BJ (cell line): ENCODE data around the gene FANK1. TPM values are rescaled to one million over a fixed set of nuclear protein-coding genes. Genes with fewer than 3 reads are reported as not detected.
"Not testable (repeated sequence)": the region's sequence is repeated elsewhere in the genome, so short reads cannot be mapped to it uniquely, and the experiment has no call there.

ENCODE experiments used
- CTCF ChIA-PET: fragments of 350-600 bp; formaldehyde crosslinking; extraction: SDS; loops from one replicate; lab custom pipeline; 2021; ENCODE audit warnings: antibody characterized with exemption, inconsistent platforms; lab: Yijun Ruan, JAX
- POLR2A ChIA-PET: fragments of 300-600 bp; sonication (Branson Sonifier 250); formaldehyde crosslinking; extraction: SDS; loops from one replicate; lab custom pipeline; 2021; ENCODE audit warnings: antibody characterized with exemption; lab: Charles Lee
- DNase-seq: peaks from one replicate; pipeline ENCODE4 v3.0.0-alpha.2; 2011; ENCODE audit warnings: low read depth
- H3K27me3 ChIP-seq: 2 replicates; pipeline ENCODE4 v1.6.0; 2011; ENCODE audit warnings: low read length; ENCODE audit not compliant: control insufficient read depth, insufficient read depth
- H3K36me3 ChIP-seq: 2 replicates; pipeline ENCODE4 v1.5.1; 2011; ENCODE audit warnings: low read length; ENCODE audit not compliant: control insufficient read depth, insufficient read depth
- H3K4me3 ChIP-seq: 2 replicates; pipeline ENCODE4 v1.5.1; 2011; ENCODE audit warnings: low read depth, mild to moderate bottlenecking, control low read depth, low read length
- polyA plus RNA-seq: library from polyadenylated mRNA; depleted of rRNA; stranded (reverse); fragments of >200 nt; gene quantifications from 2 replicates; pipeline ENCODE4 v1.2.3, GENCODE V29; 2011
- TF ChIP-seq, protein P1 (sequence below): IDR thresholded peaks from 2 replicates; pipeline ENCODE4 v1.5.1; 2011; ENCODE audit warnings: low read depth, mild to moderate bottlenecking, control low read depth, inconsistent platforms, low read length, moderate library complexity; ENCODE audit not compliant: insufficient read depth

FANK1 gene
- polyA plus RNA-seq, 1 experiment = 1.8 TPM

DNA sequence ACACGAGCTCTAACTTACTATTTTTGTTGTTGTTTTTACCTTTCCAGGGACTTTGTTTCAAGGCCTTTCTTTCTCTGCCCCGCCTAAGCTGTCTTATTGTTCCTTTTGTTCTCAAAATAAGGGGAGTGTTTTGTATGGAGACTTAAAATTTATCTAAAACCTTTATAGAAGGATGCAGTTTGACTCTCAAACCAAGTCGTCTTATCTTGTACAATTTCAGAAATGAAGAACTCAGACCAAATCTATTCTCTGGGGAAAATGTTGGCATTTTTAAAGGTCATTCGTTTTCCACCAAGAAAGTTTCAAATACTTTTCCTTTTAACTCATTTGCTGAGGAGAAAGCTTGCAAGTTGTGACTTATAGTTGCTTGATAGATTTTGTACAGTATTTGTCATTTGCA lies 953 bp downstream of the FANK1 start:
- DNase-seq, H3K27me3 ChIP-seq, H3K4me3 ChIP-seq, POLR2A ChIA-PET, H3K36me3 ChIP-seq: not testable (repeated sequence)
- CTCF ChIA-PET = interaction anchor here (0.6 kb wide), 2 partner anchors 853 to 1559 kb away, joined by 3 read pairs; no protein-coding TSS in a partner anchor

DNA sequence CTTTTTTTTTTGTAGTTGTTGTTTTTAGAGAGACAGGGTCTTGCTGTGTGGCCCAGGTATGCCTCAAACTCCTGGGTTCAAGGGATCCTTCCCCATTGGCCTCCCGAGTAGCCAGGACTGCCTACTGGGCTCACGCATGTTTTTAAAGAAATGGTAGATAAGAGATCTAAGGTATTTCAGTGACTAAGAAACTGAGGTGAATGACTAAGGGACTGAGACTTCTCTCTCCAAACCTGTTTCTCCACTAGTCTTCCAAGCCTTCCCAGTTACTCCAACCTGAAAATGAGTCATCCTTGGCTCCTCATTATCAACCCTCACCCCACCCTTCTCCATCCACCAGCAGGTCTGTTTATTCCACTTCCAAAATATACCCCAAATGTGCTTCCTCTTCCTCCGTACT lies 4.6 kb downstream of the FANK1 start:
- H3K4me3 ChIP-seq, H3K36me3 ChIP-seq, DNase-seq, POLR2A ChIA-PET, H3K27me3 ChIP-seq: not testable (repeated sequence)
- CTCF ChIA-PET = interaction anchor here (0.8 kb wide), 1 partner anchor 18 kb away, joined by 3 read pairs; no protein-coding TSS in a partner anchor

DNA sequence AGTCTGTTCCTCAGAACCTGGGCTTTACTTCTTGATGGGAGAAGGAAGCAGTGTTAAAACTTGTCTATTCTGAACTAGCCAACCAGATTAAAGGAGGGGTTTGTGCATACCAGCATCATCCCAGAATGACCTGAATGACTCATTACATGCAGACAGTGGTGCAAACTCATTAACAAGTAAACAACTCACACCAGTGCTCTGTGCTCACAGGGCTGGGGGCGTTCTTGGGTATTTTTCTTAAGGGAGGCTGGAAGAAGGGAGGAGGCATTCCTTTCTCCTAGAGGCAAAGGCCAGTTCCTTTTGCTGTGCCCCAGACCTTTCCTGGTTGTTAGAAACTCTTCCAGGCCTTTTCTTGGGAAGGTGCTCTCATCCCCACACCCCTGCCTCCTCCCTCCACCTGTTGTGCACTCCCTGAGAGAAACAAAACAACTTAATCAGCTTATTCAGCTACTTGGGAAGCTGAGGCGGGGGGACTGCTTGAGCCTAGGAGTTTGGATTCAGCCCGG lies 6.8 kb downstream of the FANK1 start:
- DNase-seq, CTCF ChIA-PET, H3K4me3 ChIP-seq, H3K27me3 ChIP-seq, POLR2A ChIA-PET, H3K36me3 ChIP-seq: not testable (repeated sequence)

DNA sequence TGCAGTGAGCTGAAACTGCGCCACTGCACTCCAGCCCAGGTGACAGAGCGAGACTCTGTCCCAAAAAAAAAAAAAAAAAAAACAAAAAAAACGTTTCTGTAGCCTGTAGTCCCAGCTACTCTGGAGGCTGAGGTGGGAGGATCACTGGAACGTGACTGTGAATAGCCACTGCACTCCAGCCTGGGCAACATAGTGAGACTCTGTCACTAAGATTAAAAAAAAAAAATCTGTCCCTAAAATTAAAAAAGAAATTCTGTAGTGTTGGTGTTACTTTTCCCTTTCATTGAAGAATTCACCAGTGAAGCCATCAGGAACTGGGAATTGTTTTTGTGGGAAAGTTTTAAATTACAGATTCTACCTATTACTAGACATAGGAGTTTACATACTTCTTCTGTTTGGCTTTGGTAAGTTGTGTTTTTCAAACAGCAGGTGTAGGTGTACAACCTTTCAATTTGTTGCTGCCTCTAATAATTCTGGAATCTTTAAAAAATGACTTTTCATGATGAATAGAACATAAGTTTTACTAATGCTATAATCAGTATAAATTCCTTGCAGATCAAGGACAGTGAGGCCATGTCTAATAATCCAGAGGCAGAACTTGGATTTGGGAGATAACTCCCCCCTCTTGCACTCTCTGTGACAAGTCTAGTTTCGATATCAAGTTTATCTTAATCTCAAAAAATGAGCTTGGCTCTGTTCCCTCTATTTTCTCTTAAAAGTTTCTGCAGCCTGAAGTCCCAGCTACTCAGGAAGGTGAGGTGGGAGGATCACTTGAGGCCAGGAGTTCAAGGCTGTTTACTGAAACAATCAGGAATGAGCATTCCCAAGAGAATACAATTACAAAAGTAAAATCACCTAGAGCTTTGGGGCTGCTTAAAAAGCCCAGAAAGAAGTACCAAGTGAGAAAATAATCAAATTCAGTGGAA lies 9.0 kb downstream of the FANK1 start:
- POLR2A ChIA-PET, H3K4me3 ChIP-seq, H3K27me3 ChIP-seq, H3K36me3 ChIP-seq, DNase-seq: not testable (repeated sequence)
- CTCF ChIA-PET = interaction anchor here (0.6 kb wide), 1 partner anchor 27 kb away, joined by 5 read pairs; no protein-coding TSS in a partner anchor

DNA sequence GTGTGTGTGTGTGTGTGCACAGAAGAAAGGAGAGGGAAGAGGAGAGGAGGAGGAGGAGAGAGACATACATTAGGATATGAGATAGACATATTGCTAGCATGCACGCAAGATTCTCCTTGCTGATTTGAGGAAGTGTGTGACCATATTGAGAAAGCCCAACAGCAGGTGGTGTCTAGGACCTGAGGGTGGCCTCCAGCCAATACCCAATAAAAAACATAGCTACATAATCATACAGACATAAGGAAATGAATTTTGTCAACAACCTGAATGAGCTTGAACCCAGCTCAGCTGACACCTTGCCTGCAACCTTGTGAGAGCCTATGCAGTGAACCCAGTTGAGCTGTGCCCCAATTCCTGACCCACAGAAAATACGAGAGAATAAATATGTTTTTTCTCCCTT lies 11.2 kb downstream of the FANK1 start:
- H3K4me3 ChIP-seq, DNase-seq, CTCF ChIA-PET, H3K36me3 ChIP-seq, POLR2A ChIA-PET, H3K27me3 ChIP-seq: not testable (repeated sequence)

DNA sequence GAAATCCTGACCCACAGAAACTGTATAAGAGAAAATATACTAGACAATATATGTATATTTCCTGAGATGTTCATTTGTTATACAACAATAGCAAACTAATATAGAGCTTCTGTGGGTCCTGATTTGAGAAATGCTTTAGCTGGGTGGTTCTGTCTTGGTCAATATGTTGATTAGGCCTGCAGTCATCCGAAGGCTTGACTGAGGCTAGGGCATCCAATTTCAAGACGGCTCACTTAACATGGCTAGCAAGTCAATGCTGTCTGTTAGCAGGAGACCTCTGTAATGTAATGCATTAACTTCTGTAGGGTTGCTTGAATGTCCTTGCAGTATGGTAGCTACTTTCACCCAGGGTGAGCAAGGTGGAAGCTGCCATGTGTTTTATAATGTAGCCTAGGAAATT lies 12.4 kb downstream of the FANK1 start:
- H3K36me3 ChIP-seq, CTCF ChIA-PET, H3K4me3 ChIP-seq, H3K27me3 ChIP-seq, POLR2A ChIA-PET, DNase-seq: not testable (repeated sequence)

DNA sequence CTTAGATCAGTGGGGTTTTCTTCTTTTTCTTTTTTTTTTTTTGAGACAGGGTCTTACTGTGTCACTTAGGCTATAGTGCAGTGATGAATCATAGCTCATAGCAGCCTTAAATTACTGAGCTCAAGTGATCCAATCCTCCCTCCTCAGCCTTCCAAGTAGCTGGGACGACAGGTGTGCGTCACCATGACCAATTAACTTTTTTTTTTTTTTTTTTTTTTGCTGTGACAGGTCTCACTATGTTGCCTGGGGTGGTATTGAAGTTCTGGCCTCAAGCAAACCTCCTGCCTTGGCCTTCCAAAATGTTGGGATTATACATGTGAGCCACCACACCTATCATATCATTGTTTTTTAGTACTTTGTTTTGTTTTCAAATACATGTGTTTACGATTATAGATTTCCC lies 13.1 kb downstream of the FANK1 start:
- POLR2A ChIA-PET, CTCF ChIA-PET: not testable (repeated sequence)

DNA sequence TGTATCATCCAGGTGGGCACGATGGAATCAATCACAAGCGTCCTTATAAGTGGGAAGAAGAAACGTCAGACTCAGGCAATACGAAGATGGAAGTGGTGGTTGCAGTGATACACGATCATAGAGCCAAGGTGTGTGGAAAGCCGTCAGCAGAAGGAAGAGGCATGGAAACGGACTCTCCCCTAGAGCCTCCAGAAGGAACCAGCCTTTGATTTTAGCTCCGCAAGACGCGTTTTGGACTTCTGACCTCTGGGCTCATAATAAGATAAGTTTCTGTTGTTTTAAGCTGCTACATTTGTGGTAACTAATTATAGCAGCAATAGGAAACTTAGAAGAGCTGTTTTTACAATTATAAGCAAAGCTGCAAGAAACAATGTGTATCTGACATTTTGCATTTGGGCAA lies 14.8 kb downstream of the FANK1 start:
- Histone ChIP-seq H3K4me3 (no peak overlapping the region), H3K36me3 (no peaks in the 10 kb centered on the region), H3K27me3 (no peaks in the 10 kb centered on the region)
- TF ChIP-seq, protein P1, sequence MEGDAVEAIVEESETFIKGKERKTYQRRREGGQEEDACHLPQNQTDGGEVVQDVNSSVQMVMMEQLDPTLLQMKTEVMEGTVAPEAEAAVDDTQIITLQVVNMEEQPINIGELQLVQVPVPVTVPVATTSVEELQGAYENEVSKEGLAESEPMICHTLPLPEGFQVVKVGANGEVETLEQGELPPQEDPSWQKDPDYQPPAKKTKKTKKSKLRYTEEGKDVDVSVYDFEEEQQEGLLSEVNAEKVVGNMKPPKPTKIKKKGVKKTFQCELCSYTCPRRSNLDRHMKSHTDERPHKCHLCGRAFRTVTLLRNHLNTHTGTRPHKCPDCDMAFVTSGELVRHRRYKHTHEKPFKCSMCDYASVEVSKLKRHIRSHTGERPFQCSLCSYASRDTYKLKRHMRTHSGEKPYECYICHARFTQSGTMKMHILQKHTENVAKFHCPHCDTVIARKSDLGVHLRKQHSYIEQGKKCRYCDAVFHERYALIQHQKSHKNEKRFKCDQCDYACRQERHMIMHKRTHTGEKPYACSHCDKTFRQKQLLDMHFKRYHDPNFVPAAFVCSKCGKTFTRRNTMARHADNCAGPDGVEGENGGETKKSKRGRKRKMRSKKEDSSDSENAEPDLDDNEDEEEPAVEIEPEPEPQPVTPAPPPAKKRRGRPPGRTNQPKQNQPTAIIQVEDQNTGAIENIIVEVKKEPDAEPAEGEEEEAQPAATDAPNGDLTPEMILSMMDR = no peak
- no peak for DNase-seq
- POLR2A ChIA-PET = no interaction called here
- CTCF ChIA-PET = no interaction called here

More for the DNA sequence above, 13.1 kb downstream of the FANK1 start:
- not testable (repeated sequence) for H3K36me3 ChIP-seq, H3K4me3 ChIP-seq, DNase-seq, H3K27me3 ChIP-seq
